ENCODE measurements around the gene MMD.
A peak's percentile ranks its signal among the peaks of the same experiment; 100 is the strongest.

MMD gene

DNA sequence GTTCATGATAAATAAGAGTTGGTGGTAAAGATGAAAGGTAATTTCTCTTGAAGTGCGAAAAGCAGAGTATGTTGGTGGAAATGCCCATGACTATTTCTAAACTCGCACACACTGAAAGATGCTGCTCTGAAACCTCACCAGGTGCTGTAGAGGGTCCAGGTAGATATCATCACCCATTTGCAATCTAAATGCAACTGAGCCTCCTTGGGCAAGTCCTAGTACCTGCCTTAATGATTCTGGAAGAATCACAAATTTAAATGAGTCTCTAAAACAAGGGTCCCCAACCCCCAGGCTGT is 5.9 kb upstream of the MMD start:
- H3K27me3 ChIP-seq (ENCODE audit: low read length), result no peaks in the 10 kb centered on the region
- no peak overlapping the region for H3K4me2 ChIP-seq (ENCODE audit: low read depth, low read length, poor library complexity, severe bottlenecking)
- no peaks in the 10 kb centered on the region for H3K36me3 ChIP-seq (ENCODE audit: low read length)
- no peaks in the 10 kb centered on the region for H3F3A ChIP-seq (ENCODE audit: insufficient read depth)
- TF ChIP-seq, protein P1, sequence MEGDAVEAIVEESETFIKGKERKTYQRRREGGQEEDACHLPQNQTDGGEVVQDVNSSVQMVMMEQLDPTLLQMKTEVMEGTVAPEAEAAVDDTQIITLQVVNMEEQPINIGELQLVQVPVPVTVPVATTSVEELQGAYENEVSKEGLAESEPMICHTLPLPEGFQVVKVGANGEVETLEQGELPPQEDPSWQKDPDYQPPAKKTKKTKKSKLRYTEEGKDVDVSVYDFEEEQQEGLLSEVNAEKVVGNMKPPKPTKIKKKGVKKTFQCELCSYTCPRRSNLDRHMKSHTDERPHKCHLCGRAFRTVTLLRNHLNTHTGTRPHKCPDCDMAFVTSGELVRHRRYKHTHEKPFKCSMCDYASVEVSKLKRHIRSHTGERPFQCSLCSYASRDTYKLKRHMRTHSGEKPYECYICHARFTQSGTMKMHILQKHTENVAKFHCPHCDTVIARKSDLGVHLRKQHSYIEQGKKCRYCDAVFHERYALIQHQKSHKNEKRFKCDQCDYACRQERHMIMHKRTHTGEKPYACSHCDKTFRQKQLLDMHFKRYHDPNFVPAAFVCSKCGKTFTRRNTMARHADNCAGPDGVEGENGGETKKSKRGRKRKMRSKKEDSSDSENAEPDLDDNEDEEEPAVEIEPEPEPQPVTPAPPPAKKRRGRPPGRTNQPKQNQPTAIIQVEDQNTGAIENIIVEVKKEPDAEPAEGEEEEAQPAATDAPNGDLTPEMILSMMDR (IDR thresholded peaks at IDR 0.05; ENCODE audit: insufficient read depth, low read length, poor library complexity, severe bottlenecking), result no peak
- no peak for TF ChIP-seq EZH2phosphoT487 (conservative IDR thresholded peaks at IDR 0.05; ENCODE audit: low read length)
- no peak overlapping the region for H3K27ac ChIP-seq (ENCODE audit: low read depth, low read length)
- H3K9me3 ChIP-seq (ENCODE audit: insufficient read depth, low read length), result no peaks in the 10 kb centered on the region
- no peaks in the 10 kb centered on the region for H3K9me2 ChIP-seq (replicated peaks; ENCODE audit: insufficient read depth, low read length)
- H2AFZ ChIP-seq (ENCODE audit: low read depth, low read length, severe bottlenecking), result no peak overlapping the region
- H3K4me3 ChIP-seq (ENCODE audit: insufficient read depth, low read length, poor library complexity, severe bottlenecking), result no peak overlapping the region
- no peak overlapping the region for H3K9ac ChIP-seq (ENCODE audit: low read length)
- no peaks in the 10 kb centered on the region for H4K20me1 ChIP-seq (ENCODE audit: low read depth, low read length)
- H3K79me2 ChIP-seq (ENCODE audit: insufficient read depth, low read length), result no peaks in the 10 kb centered on the region

DNA sequence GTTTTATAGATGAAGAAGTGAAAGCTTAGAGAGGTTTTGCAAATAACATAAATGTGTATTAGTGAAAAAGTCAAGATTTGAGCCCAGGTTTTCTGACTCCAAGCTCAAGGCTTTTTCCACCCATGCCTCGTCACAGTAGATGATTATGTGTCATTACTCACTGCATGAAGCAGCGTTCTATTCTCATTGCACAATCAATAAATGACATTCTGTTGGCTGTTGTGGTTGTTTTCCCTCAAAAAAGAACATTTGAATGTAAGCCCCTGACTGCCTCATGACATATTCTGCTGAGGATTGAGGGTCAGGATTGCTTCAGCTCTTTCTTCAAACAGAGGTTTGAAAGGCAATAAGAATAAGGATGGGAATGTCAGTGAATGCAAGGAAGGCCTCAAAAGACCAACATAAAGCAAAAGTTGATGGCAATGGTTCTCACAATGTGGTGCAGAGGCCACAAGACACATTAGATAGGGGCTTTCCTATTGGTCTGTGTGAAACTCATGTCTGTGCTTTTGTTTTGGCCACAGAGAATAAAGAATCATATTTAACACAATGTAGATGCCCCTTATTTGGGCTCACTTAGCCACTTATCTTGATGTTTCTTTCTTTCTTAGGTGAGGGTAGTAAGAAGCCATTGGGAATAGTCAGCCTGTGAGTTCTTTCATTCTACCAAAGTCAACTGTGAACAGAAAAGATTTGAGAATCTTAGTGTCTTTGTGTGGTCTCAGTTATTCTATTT is 5.4 kb upstream of the MMD start:
- no peaks in the 10 kb centered on the region for H3K36me3 ChIP-seq (ENCODE audit: low read length)
- no peaks in the 10 kb centered on the region for H3K9me3 ChIP-seq (ENCODE audit: insufficient read depth, low read length)
- H3K27me3 ChIP-seq (ENCODE audit: low read length), result no peaks in the 10 kb centered on the region
- no peaks in the 10 kb centered on the region for H3F3A ChIP-seq (ENCODE audit: insufficient read depth)
- no peak overlapping the region for H3K4me2 ChIP-seq (ENCODE audit: low read depth, low read length, poor library complexity, severe bottlenecking)
- no peaks in the 10 kb centered on the region for H3K79me2 ChIP-seq (ENCODE audit: insufficient read depth, low read length)
- H3K27ac ChIP-seq (ENCODE audit: low read depth, low read length), result no peak overlapping the region
- TF ChIP-seq, protein P1 (IDR thresholded peaks at IDR 0.05; ENCODE audit: insufficient read depth, low read length, poor library complexity, severe bottlenecking), result no peak
- no peak overlapping the region for H2AFZ ChIP-seq (ENCODE audit: low read depth, low read length, severe bottlenecking)
- no peaks in the 10 kb centered on the region for H3K9me2 ChIP-seq (replicated peaks; ENCODE audit: insufficient read depth, low read length)
- no peak overlapping the region for H3K4me3 ChIP-seq (ENCODE audit: insufficient read depth, low read length, poor library complexity, severe bottlenecking)
- no peak overlapping the region for H3K9ac ChIP-seq (ENCODE audit: low read length)
- no peaks in the 10 kb centered on the region for H4K20me1 ChIP-seq (ENCODE audit: low read depth, low read length)

DNA sequence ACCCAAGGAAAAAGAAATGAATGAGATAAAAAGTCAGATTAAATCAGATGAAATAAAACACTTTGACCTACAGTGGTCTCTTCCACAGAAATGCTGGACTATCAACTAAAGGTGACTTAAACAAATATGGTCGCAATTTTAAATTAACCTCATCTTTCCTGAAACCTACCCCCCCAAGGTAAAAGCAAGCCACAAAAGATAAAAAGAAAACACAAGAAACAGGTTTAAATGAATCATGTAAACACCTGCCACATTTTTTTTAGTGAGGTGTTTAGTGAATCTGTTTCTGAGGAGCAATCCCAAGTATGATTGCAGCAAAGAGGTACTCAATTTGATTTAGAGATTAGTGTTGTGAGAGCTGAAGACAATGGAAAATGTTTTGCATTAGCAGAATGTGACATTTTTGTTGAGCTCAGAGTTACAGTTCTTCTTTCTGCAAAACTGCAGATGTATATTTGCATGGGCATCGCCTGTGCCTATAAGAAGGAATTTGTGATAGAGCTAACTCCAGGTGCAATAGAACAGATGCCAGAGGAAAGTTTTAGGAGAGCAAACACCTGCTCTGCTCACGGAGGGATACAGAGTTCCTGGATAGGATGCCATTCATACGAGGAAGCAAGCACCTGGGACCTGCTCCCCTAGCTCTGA is 3.4 kb upstream of the MMD start:
- no peak overlapping the region for H3K9ac ChIP-seq (ENCODE audit: low read length)
- H3K9me2 ChIP-seq (replicated peaks; ENCODE audit: insufficient read depth, low read length), result no peaks in the 10 kb centered on the region
- TF ChIP-seq EZH2phosphoT487 (conservative IDR thresholded peaks at IDR 0.05; ENCODE audit: low read length), result no peak
- TF ChIP-seq, protein P1 (IDR thresholded peaks at IDR 0.05; ENCODE audit: insufficient read depth, low read length, poor library complexity, severe bottlenecking), result no peak
- peaks cover 6% of the 10 kb centered on the region; the same call in 1 of the 2 replicates for H3K79me2 ChIP-seq (ENCODE audit: insufficient read depth, low read length)
- no peak overlapping the region for H3K27ac ChIP-seq (ENCODE audit: low read depth, low read length)
- no peak overlapping the region for H3K4me3 ChIP-seq (ENCODE audit: insufficient read depth, low read length, poor library complexity, severe bottlenecking)
- peak overlapping the region; percentile 31 for H3K4me2 ChIP-seq (ENCODE audit: low read depth, low read length, poor library complexity, severe bottlenecking)
- peaks cover 6% of the 10 kb centered on the region for H3F3A ChIP-seq (ENCODE audit: insufficient read depth)
- no peak overlapping the region for H2AFZ ChIP-seq (ENCODE audit: low read depth, low read length, severe bottlenecking)
- no peaks in the 10 kb centered on the region for H3K36me3 ChIP-seq (ENCODE audit: low read length)
- H3K27me3 ChIP-seq (ENCODE audit: low read length), result no peaks in the 10 kb centered on the region
- no peaks in the 10 kb centered on the region for H3K9me3 ChIP-seq (ENCODE audit: insufficient read depth, low read length)
- no peaks in the 10 kb centered on the region for H4K20me1 ChIP-seq (ENCODE audit: low read depth, low read length)

All from SU-DHL-6 (cell line).